Activated naive CD8-positive, alpha-beta T cell treated with anti-CD3 and anti-CD28 coated beads, Interleukin-2, amount 50 U/mL, for 24 hours (primary cell): ENCODE results near the gene KCNJ16.

Experiments used
- ATAC-seq: fragments of 150-1000 bp; cut with Tn5 transposase; one replicate; pipeline ENCODE4 v1.10.0; 2021
- DNase-seq: peaks from one replicate; pipeline ENCODE4 v3.0.0; 2021
- H3K27ac Mint-ChIP-seq: one replicate; pipeline ENCODE4 v1.8.0; 2021; ENCODE audit warnings: mild to moderate bottlenecking, mixed read lengths
- H3K27me3 Mint-ChIP-seq: one replicate; pipeline ENCODE4 v1.8.0; 2021; ENCODE audit warnings: mixed read lengths
- H3K36me3 Mint-ChIP-seq: one replicate; pipeline ENCODE4 v1.8.0; 2021; ENCODE audit warnings: low read depth, mixed read lengths
- H3K4me1 Mint-ChIP-seq: one replicate; pipeline ENCODE4 v1.8.0; 2021; ENCODE audit warnings: mixed read lengths
- H3K4me3 Mint-ChIP-seq: one replicate; pipeline ENCODE4 v1.8.0; 2021; ENCODE audit warnings: mild to moderate bottlenecking, moderate library complexity, mixed read lengths
- H3K9me3 Mint-ChIP-seq: one replicate; pipeline ENCODE4 v1.8.0; 2021; ENCODE audit warnings: mixed read lengths

KCNJ16 gene

GRCh38 chr17:70053241-70054234 is 21.5 kb upstream of the KCNJ16 start:
- no peaks in the 10 kb centered on the region for H3K9me3 Mint-ChIP-seq
- H3K4me1 Mint-ChIP-seq = no peaks in the 10 kb centered on the region
- no peaks in the 10 kb centered on the region for H3K36me3 Mint-ChIP-seq
- H3K4me3 Mint-ChIP-seq = no peak overlapping the region
- DNase-seq (no peak), ATAC-seq (no peak)
- H3K27me3 Mint-ChIP-seq = peaks cover 3% of the 10 kb centered on the region
- no peak overlapping the region for H3K27ac Mint-ChIP-seq

- ATAC-seq (no peak), DNase-seq (no peak)
- H3K9me3 Mint-ChIP-seq = no peaks in the 10 kb centered on the region
- H3K4me3 Mint-ChIP-seq = no peak overlapping the region
- no peak overlapping the region for H3K27ac Mint-ChIP-seq
- H3K27me3 Mint-ChIP-seq = peaks cover 3% of the 10 kb centered on the region
- no peaks in the 10 kb centered on the region for H3K36me3 Mint-ChIP-seq
- no peaks in the 10 kb centered on the region for H3K4me1 Mint-ChIP-seq
Observed at GRCh38 chr17:70055000-70055399, 20.0 kb upstream of the KCNJ16 start.

- no peak overlapping the region for H3K27ac Mint-ChIP-seq
- ATAC-seq = no peak
- H3K27me3 Mint-ChIP-seq = peaks cover 3% of the 10 kb centered on the region
- no peaks in the 10 kb centered on the region for H3K36me3 Mint-ChIP-seq
- H3K9me3 Mint-ChIP-seq = no peaks in the 10 kb centered on the region
- no peak for DNase-seq
- H3K4me1 Mint-ChIP-seq = no peaks in the 10 kb centered on the region
- H3K4me3 Mint-ChIP-seq = no peak overlapping the region
Observed at GRCh38 chr17:70059071-70059470, 16.0 kb upstream of the KCNJ16 start.

GRCh38 chr17:70059649-70060048 is 15.4 kb upstream of the KCNJ16 start:
- Mint-ChIP-seq H3K4me3 (no peak overlapping the region), H3K27ac (no peak overlapping the region), H3K4me1 (no peaks in the 10 kb centered on the region), H3K9me3 (no peaks in the 10 kb centered on the region), H3K27me3 (peaks cover 3% of the 10 kb centered on the region), H3K36me3 (no peaks in the 10 kb centered on the region)
- no peak for ATAC-seq
- DNase-seq = no peak

- H3K27me3 Mint-ChIP-seq = peaks cover 3% of the 10 kb centered on the region
- no peak for ATAC-seq
- no peak overlapping the region for H3K27ac Mint-ChIP-seq
- H3K4me1 Mint-ChIP-seq = no peaks in the 10 kb centered on the region
- no peaks in the 10 kb centered on the region for H3K9me3 Mint-ChIP-seq
- H3K4me3 Mint-ChIP-seq = no peak overlapping the region
- DNase-seq = no peak
- no peaks in the 10 kb centered on the region for H3K36me3 Mint-ChIP-seq
Observed at GRCh38 chr17:70060415-70060814, 14.6 kb upstream of the KCNJ16 start.

GRCh38 chr17:70067134-70067533 is 7.9 kb upstream of the KCNJ16 start:
- no peaks in the 10 kb centered on the region for H3K9me3 Mint-ChIP-seq
- ATAC-seq (no peak), DNase-seq (no peak)
- H3K4me3 Mint-ChIP-seq = no peak overlapping the region
- H3K27ac Mint-ChIP-seq = no peak overlapping the region
- H3K4me1 Mint-ChIP-seq = no peaks in the 10 kb centered on the region
- no peaks in the 10 kb centered on the region for H3K36me3 Mint-ChIP-seq
- H3K27me3 Mint-ChIP-seq = peaks cover 8% of the 10 kb centered on the region

GRCh38 chr17:70070305-70071027 is 4.6 kb upstream of the KCNJ16 start:
- no peak overlapping the region for H3K27ac Mint-ChIP-seq
- no peak for ATAC-seq
- H3K9me3 Mint-ChIP-seq = no peaks in the 10 kb centered on the region
- H3K36me3 Mint-ChIP-seq = no peaks in the 10 kb centered on the region
- no peak for DNase-seq
- no peaks in the 10 kb centered on the region for H3K4me1 Mint-ChIP-seq
- H3K27me3 Mint-ChIP-seq = peaks cover 11% of the 10 kb centered on the region
- H3K4me3 Mint-ChIP-seq = no peak overlapping the region

GRCh38 chr17:70071127-70071526 is 3.9 kb upstream of the KCNJ16 start:
- ATAC-seq (no peak), DNase-seq (no peak)
- Mint-ChIP-seq H3K36me3 (no peaks in the 10 kb centered on the region), H3K9me3 (no peaks in the 10 kb centered on the region), H3K4me3 (no peak overlapping the region), H3K4me1 (no peaks in the 10 kb centered on the region), H3K27me3 (peaks cover 11% of the 10 kb centered on the region), H3K27ac (no peak overlapping the region)

GRCh38 chr17:70071620-70072019 is 3.4 kb upstream of the KCNJ16 start:
- no peak for ATAC-seq
- Mint-ChIP-seq H3K4me1 (no peaks in the 10 kb centered on the region), H3K27me3 (peaks cover 11% of the 10 kb centered on the region), H3K27ac (no peak overlapping the region), H3K4me3 (no peak overlapping the region), H3K9me3 (no peaks in the 10 kb centered on the region), H3K36me3 (no peaks in the 10 kb centered on the region)
- DNase-seq = no peak

GRCh38 chr17:70072546-70073309 is 2.3 kb upstream of the KCNJ16 start:
- DNase-seq = no peak
- Mint-ChIP-seq H3K27me3 (peaks cover 8% of the 10 kb centered on the region), H3K36me3 (no peaks in the 10 kb centered on the region), H3K4me3 (no peak overlapping the region), H3K9me3 (no peaks in the 10 kb centered on the region), H3K4me1 (no peaks in the 10 kb centered on the region), H3K27ac (no peak overlapping the region)
- no peak for ATAC-seq

GRCh38 chr17:70073310-70073709 is 1.7 kb upstream of the KCNJ16 start:
- no peak overlapping the region for H3K27ac Mint-ChIP-seq
- ATAC-seq = no peak
- no peak for DNase-seq
- H3K36me3 Mint-ChIP-seq = no peaks in the 10 kb centered on the region
- H3K9me3 Mint-ChIP-seq = no peaks in the 10 kb centered on the region
- H3K4me1 Mint-ChIP-seq = no peaks in the 10 kb centered on the region
- H3K4me3 Mint-ChIP-seq = no peak overlapping the region
- H3K27me3 Mint-ChIP-seq = peaks cover 8% of the 10 kb centered on the region

- no peak for DNase-seq
- ATAC-seq = no peak
- Mint-ChIP-seq H3K27ac (no peak overlapping the region), H3K36me3 (no peaks in the 10 kb centered on the region), H3K4me1 (no peaks in the 10 kb centered on the region), H3K4me3 (no peak overlapping the region), H3K27me3 (peaks cover 8% of the 10 kb centered on the region), H3K9me3 (no peaks in the 10 kb centered on the region)
Observed at GRCh38 chr17:70073799-70074198, 1.2 kb upstream of the KCNJ16 start.

GRCh38 chr17:70074236-70074830 is 692 bp upstream of the KCNJ16 start:
- peaks cover 8% of the 10 kb centered on the region for H3K27me3 Mint-ChIP-seq
- no peak overlapping the region for H3K27ac Mint-ChIP-seq
- ATAC-seq (no peak), DNase-seq (no peak)
- no peak overlapping the region for H3K4me3 Mint-ChIP-seq
- H3K4me1 Mint-ChIP-seq = no peaks in the 10 kb centered on the region
- no peaks in the 10 kb centered on the region for H3K36me3 Mint-ChIP-seq
- H3K9me3 Mint-ChIP-seq = no peaks in the 10 kb centered on the region

- Mint-ChIP-seq H3K9me3 (no peaks in the 10 kb centered on the region), H3K27ac (no peak overlapping the region), H3K4me1 (no peaks in the 10 kb centered on the region), H3K36me3 (no peaks in the 10 kb centered on the region), H3K4me3 (no peak overlapping the region), H3K27me3 (peaks cover 6% of the 10 kb centered on the region)
- ATAC-seq = no peak
- DNase-seq = no peak
Observed at GRCh38 chr17:70076189-70076588, 1.2 kb downstream of the KCNJ16 start.
